IMR-90 (cell line): Measurements from ENCODE around the gene GSTM1. TPM values are rescaled to one million over a fixed set of nuclear protein-coding genes. Genes with fewer than 3 reads are reported as not detected.
A peak's percentile ranks its signal among the peaks of the same experiment; 100 is the strongest.

Experiments used
- ATAC-seq: fragments of 200-7000 bp; cut with Tn5 transposase; 2 replicates; pipeline ENCODE4 v1.9.1; 2020; ENCODE audit warnings: low read depth, mild to moderate bottlenecking, moderate library complexity
- BruUV-seq: library from RNA; stranded (reverse); fragments of 400-500 nt; replicated peaks from 2 replicates; lab custom pipeline; 2021; lab: Mats Ljungman, UMichigan
- CTCF ChIA-PET: fragments of 300-600 bp; formaldehyde crosslinking; extraction: SDS; loops from one replicate; lab custom pipeline; 2021; ENCODE audit warnings: antibody characterized with exemption; lab: Yijun Ruan, JAX
- POLR2A ChIA-PET: fragments of 300-600 bp; sonication (Branson Sonifier 250); formaldehyde crosslinking; loops from one replicate; lab custom pipeline; 2022; ENCODE audit warnings: antibody characterized with exemption; ENCODE audit not compliant: unreplicated experiment; lab: Charles Lee
- DNase-seq: peaks from one replicate; pipeline ENCODE4 v3.0.0; 2013
- H2AFZ ChIP-seq: replicated peaks from 2 replicates; pipeline ENCODE3; 2013; ENCODE audit warnings: low read length, mild to moderate bottlenecking; ENCODE audit not compliant: poor library complexity
- H2AK5ac ChIP-seq: 2 replicates; pipeline ENCODE4 v1.6.1; 2013; ENCODE audit warnings: low read depth, low read length, inconsistent platforms
- H2AK9ac ChIP-seq: replicated peaks from 2 replicates; pipeline ENCODE3; 2013; ENCODE audit warnings: mild to moderate bottlenecking, low read depth, low read length, moderate library complexity; ENCODE audit not compliant: poor library complexity
- H2BK120ac ChIP-seq: 2 replicates; pipeline ENCODE4 v1.6.1; 2013; ENCODE audit warnings: low read depth, low read length, inconsistent platforms
- H2BK15ac ChIP-seq: 3 replicates; pipeline ENCODE4 v1.6.1; 2013; ENCODE audit warnings: low read depth, low read length, inconsistent platforms
- H2BK20ac ChIP-seq: 2 replicates; pipeline ENCODE4 v1.6.1; 2013; ENCODE audit warnings: low read depth, mild to moderate bottlenecking, inconsistent platforms, low read length, moderate library complexity
- H2BK5ac ChIP-seq: 2 replicates; pipeline ENCODE4 v1.6.1; 2013; ENCODE audit warnings: mild to moderate bottlenecking, low read depth, low read length, inconsistent platforms; ENCODE audit not compliant: poor library complexity, severe bottlenecking
- H3K14ac ChIP-seq: replicated peaks from 2 replicates; pipeline ENCODE4 v1.6.1; 2013; ENCODE audit warnings: low read depth, low read length, inconsistent platforms
- H3K18ac ChIP-seq: 2 replicates; pipeline ENCODE4 v1.6.1; 2013; ENCODE audit warnings: low read depth, low read length, control low read depth
- H3K23ac ChIP-seq: 2 replicates; pipeline ENCODE4 v1.6.1; 2013; ENCODE audit warnings: low read depth, low read length, inconsistent platforms
- H3K27ac ChIP-seq: 2 replicates; pipeline ENCODE4 v1.5.1; 2013; ENCODE audit warnings: mild to moderate bottlenecking, control low read depth, low read length; ENCODE audit not compliant: insufficient read depth
- H3K27me3 ChIP-seq: 2 replicates; pipeline ENCODE4 v1.6.1; 2013; ENCODE audit warnings: low read length; ENCODE audit not compliant: control insufficient read depth, insufficient read depth
- H3K36me3 ChIP-seq: 2 replicates; pipeline ENCODE4 v1.6.1; 2013; ENCODE audit warnings: low read length, mixed read lengths; ENCODE audit not compliant: control insufficient read depth, insufficient read depth
- H3K4ac ChIP-seq: 2 replicates; pipeline ENCODE4 v1.6.1; 2013; ENCODE audit warnings: low read depth, low read length, inconsistent platforms
- H3K4me1 ChIP-seq: 2 replicates; pipeline ENCODE4 v1.6.1; 2013; ENCODE audit warnings: low read length, mixed read lengths; ENCODE audit not compliant: control insufficient read depth, insufficient read depth
- H3K4me2 ChIP-seq: 2 replicates; pipeline ENCODE4 v1.6.1; 2013; ENCODE audit warnings: low read depth, mild to moderate bottlenecking, control low read depth, low read length, moderate library complexity
- H3K4me3 ChIP-seq: 2 replicates; pipeline ENCODE4 v1.5.1; 2013; ENCODE audit warnings: low read depth, mild to moderate bottlenecking, control low read depth, low read length, moderate library complexity; ENCODE audit not compliant: insufficient read depth
- H3K56ac ChIP-seq: 2 replicates; pipeline ENCODE4 v1.6.1; 2013; ENCODE audit warnings: low read length, inconsistent platforms; ENCODE audit not compliant: insufficient read depth; ENCODE audit errors: extremely low read depth
- H3K79me1 ChIP-seq, 2 experiments: 2 replicates each; pipeline ENCODE4 v1.6.1; 2013; ENCODE audit warnings: low read length in 2 of 2, inconsistent platforms in 1 of 2, low read depth in 1 of 2
- H3K9ac ChIP-seq: 2 replicates; pipeline ENCODE4 v1.6.1; 2013; ENCODE audit warnings: low read depth, low read length, control low read depth
- H3K9me1 ChIP-seq: 2 replicates; pipeline ENCODE4 v1.6.1; 2013; ENCODE audit warnings: low read length, inconsistent platforms; ENCODE audit not compliant: insufficient read depth
- H3K9me3 ChIP-seq: 2 replicates; pipeline ENCODE4 v1.6.1; 2013; ENCODE audit warnings: low read length; ENCODE audit not compliant: control insufficient read depth, insufficient read depth
- H4K20me1 ChIP-seq: 2 replicates; pipeline ENCODE4 v1.6.1; 2013; ENCODE audit warnings: low read length, inconsistent platforms; ENCODE audit not compliant: insufficient read depth
- H4K5ac ChIP-seq: 2 replicates; pipeline ENCODE4 v1.6.1; 2013; ENCODE audit warnings: mild to moderate bottlenecking, low read depth, low read length, control low read depth
- H4K8ac ChIP-seq, 2 experiments: 2 replicates each; pipeline ENCODE4 v1.6.1; 2013; ENCODE audit warnings: low read depth in 2 of 2, low read length in 2 of 2, control low read depth in 1 of 2, inconsistent platforms in 1 of 2
- H4K91ac ChIP-seq: 2 replicates; pipeline ENCODE4 v1.6.1; 2013; ENCODE audit warnings: low read depth, low read length, inconsistent platforms; ENCODE audit not compliant: insufficient read depth
- CEBPB ChIP-seq: IDR thresholded peaks from 2 replicates; pipeline ENCODE4 v1.6.1; 2012; ENCODE audit warnings: low read depth, low read length, improper control_type of control experiment
- CHD1 ChIP-seq: IDR thresholded peaks from 2 replicates; pipeline ENCODE4 v1.6.1; 2012; ENCODE audit warnings: low read depth, low read length, improper control_type of control experiment
- MAZ ChIP-seq: IDR thresholded peaks from 2 replicates; pipeline ENCODE4 v1.6.1; 2012; ENCODE audit warnings: low read depth, mild to moderate bottlenecking, low read length, improper control_type of control experiment, moderate library complexity, borderline replicate concordance
- MXI1 ChIP-seq: IDR thresholded peaks from 2 replicates; pipeline ENCODE4 v1.6.1; 2012; ENCODE audit warnings: low read depth, mild to moderate bottlenecking, low read length, moderate library complexity, borderline replicate concordance
- NFE2L2 ChIP-seq: fragments of 150-350 bp; IDR thresholded peaks from 2 replicates; pipeline ENCODE4 v1.6.1; 2016; ENCODE audit warnings: low read depth, mild to moderate bottlenecking, low read length
- POLR2A ChIP-seq: IDR thresholded peaks from 2 replicates; pipeline ENCODE4 v1.6.1; 2012; ENCODE audit warnings: mild to moderate bottlenecking, low read depth, low read length
- RCOR1 ChIP-seq: IDR thresholded peaks from 2 replicates; pipeline ENCODE4 v1.6.1; 2012; ENCODE audit warnings: mild to moderate bottlenecking, low read length, improper control_type of control experiment; ENCODE audit not compliant: insufficient replicate concordance
- RFX5 ChIP-seq: IDR thresholded peaks from 2 replicates; pipeline ENCODE4 v1.8.0; 2012; ENCODE audit warnings: low read depth, mild to moderate bottlenecking, low read length, moderate library complexity
- WGBS, 2 experiments: methylation state at CpG; one replicate each; pipeline versions ENCODE4 v1.1.5 to v1.1.7; 2013; ENCODE audit warnings: missing lambda C conversion rate in 2 of 2; ENCODE audit not compliant: insufficient read length in 1 of 2; ENCODE audit errors: extremely low coverage in 2 of 2; 5-methylcytosine and 5-hydroxymethylcytosine counted together
- dilution Hi-C: fragments of 300-500 bp; cut with HindIII; formaldehyde crosslinking; loops from one replicate; pipeline ENCODE4 v1.14.3; 2018; ENCODE audit warnings: low sequenced_read_pairs; ENCODE audit not compliant: unreplicated experiment
- in situ Hi-C: fragments of 300-500 bp; cut with MboI; formaldehyde crosslinking; loops from 3 replicates; pipeline ENCODE4 v1.14.3; 2019; ENCODE audit warnings: low sequenced_read_pairs, inconsistent platforms, mixed read lengths
- intact Hi-C: fragments of 100-400 bp; cut with micrococcal nuclease; formaldehyde crosslinking; loops from 2 replicates; pipeline ENCODE4 v1.10.0; 2022
- polyA plus RNA-seq, 3 experiments: library from polyadenylated mRNA; depleted of rRNA; stranded (reverse); fragments of >200 nt; gene quantifications; 2 replicates each; pipeline ENCODE4 v1.2.3, GENCODE V29; 2012; ENCODE audit warnings: low replicate concordance in 1 of 3
- total RNA-seq: library from RNA; depleted of rRNA; stranded (reverse); fragments of >200 nt; gene quantifications from 2 replicates; pipeline ENCODE4 v1.2.3, GENCODE V29; 2012
- TF ChIP-seq, protein P1 (sequence below): fragments of 150-350 bp; IDR thresholded peaks from 2 replicates; pipeline ENCODE4 v1.6.1; 2017; ENCODE audit warnings: mild to moderate bottlenecking, antibody characterized with exemption, low read length, low read depth

GSTM1 gene
- total and polyA plus RNA-seq, 2 of the 4 experiments (the other 2 are of a cell fraction): not detected

DNA sequence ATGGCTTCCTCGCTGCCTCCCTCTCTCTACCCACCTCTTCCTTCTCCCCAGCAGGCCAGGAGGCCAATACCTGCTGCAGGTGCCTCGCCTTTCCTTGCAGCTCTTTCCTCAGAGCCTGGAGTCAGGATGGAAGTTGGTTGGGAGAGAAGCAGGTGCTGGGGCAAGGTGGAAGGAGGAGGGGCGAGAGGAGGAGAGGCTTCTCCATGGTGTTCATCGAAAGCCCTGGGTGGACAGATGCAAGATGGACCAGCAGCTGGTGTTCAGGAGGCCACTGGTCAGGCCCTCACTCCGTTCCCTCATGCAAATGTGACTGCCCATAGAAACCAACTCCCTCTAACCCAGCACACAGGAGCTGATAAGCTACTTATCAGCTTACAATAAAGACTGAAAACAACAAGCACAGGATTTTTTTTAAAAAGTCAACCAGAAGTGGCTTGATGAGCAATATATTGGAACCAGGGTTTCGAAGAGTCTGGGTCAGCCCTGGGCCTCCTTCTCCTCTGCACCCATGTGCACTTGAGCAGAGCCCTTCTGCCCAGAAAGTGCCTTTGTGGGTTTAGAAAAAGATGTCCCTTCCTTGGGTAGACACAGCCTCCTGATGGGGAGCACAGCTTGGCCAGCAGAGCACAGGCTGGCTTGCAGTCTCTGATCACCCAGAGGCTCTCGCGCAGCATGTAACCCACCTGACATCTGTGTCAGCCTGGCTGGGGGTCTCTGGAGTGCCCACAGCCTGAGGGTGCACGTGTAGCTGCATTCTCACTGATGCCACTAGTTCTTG, 48.4 kb upstream of the GSTM1 start:
- no peak overlapping the region for H2BK120ac ChIP-seq
- no peaks in the 10 kb centered on the region for H3K9me1 ChIP-seq
- TF ChIP-seq, protein P1, sequence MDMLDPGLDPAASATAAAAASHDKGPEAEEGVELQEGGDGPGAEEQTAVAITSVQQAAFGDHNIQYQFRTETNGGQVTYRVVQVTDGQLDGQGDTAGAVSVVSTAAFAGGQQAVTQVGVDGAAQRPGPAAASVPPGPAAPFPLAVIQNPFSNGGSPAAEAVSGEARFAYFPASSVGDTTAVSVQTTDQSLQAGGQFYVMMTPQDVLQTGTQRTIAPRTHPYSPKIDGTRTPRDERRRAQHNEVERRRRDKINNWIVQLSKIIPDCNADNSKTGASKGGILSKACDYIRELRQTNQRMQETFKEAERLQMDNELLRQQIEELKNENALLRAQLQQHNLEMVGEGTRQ: no peak
- TF ChIP-seq CEBPB (no peak), CHD1 (no peak), NFE2L2 (no peak), POLR2A (no peak), MAZ (no peak), RFX5 (no peak), RCOR1 (no peak), MXI1 (no peak)
- no peak overlapping the region for H2AK9ac ChIP-seq
- no peak overlapping the region for H3K27ac ChIP-seq
- no peak overlapping the region for H3K23ac ChIP-seq
- peaks cover 19% of the 10 kb centered on the region for H3K4me1 ChIP-seq
- no peak overlapping the region for H3K9ac ChIP-seq
- H3K56ac ChIP-seq: no peak overlapping the region
- H3K18ac ChIP-seq: no peak overlapping the region
- no peak overlapping the region for H4K5ac ChIP-seq
- no peaks in the 10 kb centered on the region for H4K20me1 ChIP-seq
- H3K36me3 ChIP-seq: no peaks in the 10 kb centered on the region
- H2BK5ac ChIP-seq: no peak overlapping the region
- H3K9me3 ChIP-seq: no peaks in the 10 kb centered on the region
- BruUV-seq: no TSS peak
- 88% methylated on average over 5 of the region's 9 CpGs; no CpG with 5 or more reads in 1 of the 2 experiments for WGBS, 2 experiments
- dilution Hi-C loops (no loop called here), intact Hi-C loops (no loop called here), in situ Hi-C loops (no loop called here)
- no peak overlapping the region for H2BK15ac ChIP-seq
- H2BK20ac ChIP-seq: no peak overlapping the region
- ChIA-PET CTCF (interaction anchor here (1.1 to 3.9 kb wide), 11 partner anchors 11 to 372 kb away, joined by 3 to 63 read pairs (median 6); partner anchors contain the start of genes AHCYL1 and GNAI3), POLR2A (interaction anchor here (0.5 kb wide), 1 partner anchor 837 kb away, joined by 3 read pairs; no protein-coding TSS in a partner anchor)
- no peak overlapping the region for H3K4ac ChIP-seq
- no peak overlapping the region for H3K4me3 ChIP-seq
- H3K79me1 ChIP-seq: 0 out of 4 replicates have a peak, but pooled peaks cover 0 to 1% of the 10 kb centered on the region in 2 experiments
- no peak overlapping the region for H4K91ac ChIP-seq
- H2AFZ ChIP-seq: peak overlapping the region; percentile 3
- H3K4me2 ChIP-seq: no peak overlapping the region
- no peak overlapping the region for H2AK5ac ChIP-seq
- DNase-seq (no peak), ATAC-seq (no peak)
- no peak overlapping the region for H4K8ac ChIP-seq
- H3K14ac ChIP-seq: no peak overlapping the region
- no peaks in the 10 kb centered on the region for H3K27me3 ChIP-seq
